NCI-H146 treated with DMSO at 0.1 percent for 48 hours (cell line): ENCODE data around the gene SCYGR8.
"Not testable (repeated sequence)": the region's sequence is repeated elsewhere in the genome, so short reads cannot be mapped to it uniquely, and the experiment has no call there.

Experiments used
- DNase-seq: peaks from one replicate; lab custom pipeline; 2025; ENCODE audit not compliant: unreplicated experiment; lab: John Stamatoyannopoulos, UW

The SCYGR8 gene, protein sequence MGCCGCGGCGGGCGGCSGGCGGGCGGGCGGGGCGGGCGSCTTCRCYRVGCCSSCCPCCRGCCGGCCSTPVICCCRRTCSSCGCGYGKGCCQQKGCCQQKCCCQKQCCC

GRCh38 chr2:227745594-227745993 is at the start of gene SCYGR8:
SCYGR8 (plus strand) TSS chr2:227745894; CDS start chr2:227745894, 0 bp downstream.
- no peak for DNase-seq

GRCh38 chr2:227696990-227697679 is 48.6 kb upstream of the SCYGR8 start:
- DNase-seq, result no peak

GRCh38 chr2:227701556-227701955 is 44.1 kb upstream of the SCYGR8 start:
- DNase-seq, result no peak

GRCh38 chr2:227703280-227703732 is 42.4 kb upstream of the SCYGR8 start:
- no peak for DNase-seq

DNA sequence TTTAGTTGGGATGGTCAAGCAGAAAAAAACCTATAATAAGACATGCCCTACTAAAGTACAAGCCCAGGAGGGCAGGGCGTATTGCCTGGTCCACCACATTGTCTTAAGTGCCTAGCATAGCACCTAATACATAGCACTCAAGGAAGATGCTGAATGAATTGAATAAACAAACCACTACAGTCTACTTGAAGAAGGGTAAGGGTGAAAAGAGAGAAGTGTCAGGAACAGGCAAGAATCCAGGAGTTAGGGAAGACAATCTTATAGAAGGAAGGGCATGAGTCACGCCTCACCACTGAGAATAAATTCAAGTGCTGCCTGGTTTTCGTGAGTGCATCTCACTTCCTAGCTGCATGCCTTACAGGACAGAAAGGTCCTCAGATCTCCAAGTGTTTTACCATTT is 41.7 kb upstream of the SCYGR8 start:
- DNase-seq, result no peak

DNA sequence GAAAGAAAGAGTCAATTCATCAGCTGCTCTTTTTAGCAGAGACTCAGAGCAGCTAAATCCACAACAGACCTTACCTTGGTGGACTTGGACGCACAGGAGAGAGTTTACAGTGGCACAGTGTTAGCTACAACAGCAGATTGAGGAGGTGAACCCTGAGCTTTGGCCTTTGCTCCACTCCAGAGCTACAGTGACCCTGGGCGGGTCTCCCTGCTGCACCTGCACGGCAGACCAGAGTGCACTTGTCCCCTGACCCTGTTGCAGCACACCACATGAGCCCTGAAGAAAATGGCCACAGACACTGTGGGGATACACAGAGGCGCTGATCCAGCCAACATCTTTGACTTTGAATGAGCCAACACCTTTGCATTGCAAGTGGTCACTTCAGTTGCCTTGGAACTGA is 38.8 kb upstream of the SCYGR8 start:
- DNase-seq, result no peak

GRCh38 chr2:227707390-227707789 is 38.3 kb upstream of the SCYGR8 start:
- DNase-seq, result no peak

DNA sequence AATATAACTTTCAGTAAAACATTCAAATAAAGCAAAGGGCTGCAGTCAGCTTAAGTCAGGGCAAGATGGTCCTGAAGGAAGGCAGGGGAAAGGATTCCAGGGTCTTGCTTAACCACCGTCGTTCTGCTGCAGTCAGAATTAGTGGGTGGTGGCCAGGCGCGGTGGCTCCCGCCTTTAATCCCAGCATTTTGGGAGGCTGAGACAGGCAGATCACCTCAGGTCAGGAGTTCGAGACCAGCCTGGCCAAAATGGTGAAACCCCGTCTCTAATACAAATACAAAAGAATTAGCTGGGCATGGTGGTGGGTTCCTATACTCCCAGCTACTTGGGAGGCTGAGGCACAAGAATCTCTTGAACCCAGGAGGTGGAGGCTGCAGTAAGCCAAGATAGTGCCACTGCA is 34.7 kb upstream of the SCYGR8 start:
- DNase-seq, result no peak

DNA sequence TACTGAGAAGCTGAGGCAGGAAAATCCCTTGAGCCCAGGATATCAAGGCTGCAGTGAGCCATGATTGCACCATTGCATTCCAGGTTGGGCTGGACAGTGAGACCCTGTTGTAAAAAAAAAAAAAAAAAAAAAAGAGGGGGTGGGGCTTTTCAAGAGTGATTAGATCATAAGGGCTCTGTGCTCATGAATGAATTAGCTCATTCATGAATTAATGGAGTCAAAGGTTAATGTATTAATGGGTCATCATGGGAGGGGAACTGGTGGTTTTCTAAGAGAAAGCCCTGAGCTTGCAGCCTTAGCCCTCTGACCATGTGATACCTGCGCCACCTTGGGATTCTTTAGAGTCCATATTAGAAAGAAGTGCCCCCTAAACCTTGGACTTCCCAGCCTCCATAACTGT is 32.4 kb upstream of the SCYGR8 start:
- DNase-seq, result no peak

GRCh38 chr2:227716501-227716900 is 29.2 kb upstream of the SCYGR8 start:
- no peak for DNase-seq

DNA sequence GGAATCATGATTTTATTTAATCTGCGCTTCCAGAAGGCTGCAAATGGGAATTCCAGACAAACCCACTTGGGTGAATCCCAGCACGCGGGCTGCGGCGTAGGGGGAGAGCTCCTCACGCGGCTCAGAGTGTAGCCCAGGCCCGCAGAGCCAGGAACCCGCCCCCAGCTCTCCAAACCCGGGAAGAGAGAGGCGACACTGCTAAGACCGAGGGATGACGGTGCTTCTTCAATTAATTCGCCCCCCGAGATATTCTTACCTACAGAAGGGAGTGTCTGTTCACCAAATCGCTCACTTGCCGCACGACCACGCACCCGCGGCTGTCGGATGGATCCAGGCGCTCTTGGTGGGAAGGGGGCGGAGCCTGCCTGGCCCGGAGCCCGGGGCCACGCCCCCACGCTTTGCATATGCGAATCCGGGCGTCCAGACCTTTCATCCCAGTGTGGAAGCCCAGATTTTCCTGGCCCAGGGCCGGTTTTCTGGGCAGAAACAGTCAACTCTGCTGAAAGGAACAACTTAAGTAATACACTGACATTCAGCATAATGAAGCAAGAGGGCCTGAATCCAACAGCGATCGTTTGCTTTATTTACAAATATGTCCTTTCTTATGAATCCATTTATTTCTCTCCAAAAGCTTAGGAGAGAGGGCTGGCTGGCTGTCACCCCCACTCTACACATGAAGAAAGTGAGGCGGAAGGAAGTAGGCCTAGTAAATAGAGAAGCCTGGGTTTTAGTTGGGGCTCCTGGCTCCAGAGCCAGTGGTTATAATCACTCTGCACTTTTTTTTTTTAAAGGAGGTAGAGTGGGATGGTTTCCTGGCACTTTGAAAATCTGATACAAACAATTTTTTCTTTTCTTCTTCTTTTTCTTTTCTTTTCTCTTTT is 27.8 kb upstream of the SCYGR8 start, which contains the start of gene SLC19A3:
Gene SLC19A3, minus strand, starts transcription at position 342 of the 881 bp plus-strand sequence. CDS start 15,710 bp downstream, outside the sequence.
- no peak for DNase-seq

- DNase-seq, result no peak
Observed at GRCh38 chr2:227719641-227720040, 26.1 kb upstream of the SCYGR8 start.

DNA sequence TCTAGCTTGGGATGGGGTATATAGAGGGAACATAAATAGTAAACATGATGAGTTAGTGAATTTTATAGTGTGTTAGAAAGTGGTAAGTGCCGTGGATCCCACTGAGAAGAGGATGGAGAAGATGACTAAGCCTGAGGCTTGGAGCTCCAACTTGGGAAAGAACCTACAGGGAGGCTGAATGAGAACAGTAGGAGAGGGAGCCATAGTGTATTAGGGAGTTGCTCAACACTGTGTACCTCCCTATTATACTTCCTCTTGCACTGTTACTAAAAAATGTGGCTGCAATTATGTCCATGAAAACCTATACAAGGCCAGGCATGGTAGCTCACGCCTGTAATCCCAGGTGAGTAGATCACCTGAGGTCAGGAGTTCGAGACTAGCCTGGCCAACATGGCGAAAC is 25.0 kb upstream of the SCYGR8 start:
- DNase-seq, result no peak

GRCh38 chr2:227722821-227723220 is 22.9 kb upstream of the SCYGR8 start:
- not testable (repeated sequence) for DNase-seq

- no peak for DNase-seq
Observed at GRCh38 chr2:227724394-227725039, 21.2 kb upstream of the SCYGR8 start, which contains the start of gene SCYGR6. SCYGR6 (minus strand) TSS chr2:227724757; CDS start chr2:227724757, 0 bp downstream.

DNA sequence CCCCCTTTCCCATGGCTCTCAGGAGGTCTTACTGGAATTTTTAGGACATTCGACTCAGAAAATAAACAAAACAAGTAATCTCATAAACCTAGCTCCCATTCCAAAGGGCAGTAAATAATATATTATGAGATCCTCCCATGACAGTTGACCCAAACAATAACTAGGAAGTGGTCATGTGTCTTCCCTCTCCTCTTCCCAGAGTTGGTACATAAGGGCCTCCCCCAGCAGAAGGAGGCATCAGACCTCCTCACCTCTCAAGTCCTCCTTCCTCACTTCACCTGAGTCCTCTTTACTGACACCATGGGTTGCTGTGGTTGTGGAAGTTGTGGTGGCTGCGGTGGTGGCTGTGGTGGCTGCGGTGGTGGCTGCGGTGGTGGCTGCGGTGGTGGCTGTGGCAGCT is 17.7 kb upstream of the SCYGR8 start, which contains the start of gene SCYGR7:
Gene SCYGR7, plus strand, starts transcription at position 301 of the 400 bp plus-strand sequence. Its CDS starts 0 bp downstream, at position 301.
- DNase-seq, result no peak

DNA sequence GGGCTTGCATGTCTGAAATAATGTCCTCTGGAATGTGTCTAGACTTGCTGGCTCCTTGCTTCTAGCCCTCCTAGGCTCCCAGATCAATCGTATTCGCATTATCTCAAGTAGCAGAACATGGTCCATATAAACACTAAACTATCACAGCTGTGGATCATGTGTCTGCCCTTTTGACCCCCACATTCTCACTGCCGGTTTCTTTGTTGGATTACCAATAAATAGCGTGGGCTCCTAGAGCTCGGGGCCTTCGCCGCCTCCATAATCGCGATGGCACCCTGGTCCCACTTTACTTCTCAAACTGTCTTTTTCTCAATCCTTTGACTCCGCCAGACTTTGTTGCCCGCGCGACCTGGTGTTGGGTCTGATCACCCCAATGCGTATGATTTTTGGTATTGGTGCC is 6.3 kb upstream of the SCYGR8 start:
- no peak for DNase-seq

- not testable (repeated sequence) for DNase-seq
Observed at GRCh38 chr2:227740705-227741104, 5.0 kb upstream of the SCYGR8 start.

GRCh38 chr2:227748079-227748478 is 2.4 kb downstream of the SCYGR8 start:
- DNase-seq, result no peak

- not testable (repeated sequence) for DNase-seq
Observed at GRCh38 chr2:227756261-227756660, 10.6 kb downstream of the SCYGR8 start.
